NCI-H2171 treated with DMSO at 0.1 percent for 48 hours (cell line): ENCODE data around the gene ENTR1.

Experiments used
- DNase-seq: peaks from one replicate; lab custom pipeline; 2025; lab: John Stamatoyannopoulos, UW

Gene ENTR1

GRCh38 chr9:136361754-136362449, 48.5 kb downstream of the ENTR1 start:
- no peak for DNase-seq

- no peak for DNase-seq
Measured at GRCh38 chr9:136361047-136361753, 49.2 kb downstream of the ENTR1 start.

- peak; percentile 39 for DNase-seq
Measured at GRCh38 chr9:136359774-136360718, 50.4 kb downstream of the ENTR1 start.

- DNase-seq, result no peak
Measured at GRCh38 chr9:136358888-136359287, 51.5 kb downstream of the ENTR1 start.

- DNase-seq, result no peak
Measured at GRCh38 chr9:136358016-136358415, 52.4 kb downstream of the ENTR1 start.

- DNase-seq, result no peak
Measured at GRCh38 chr9:136357202-136357725, 53.1 kb downstream of the ENTR1 start.

GRCh38 chr9:136355616-136356557, 54.5 kb downstream of the ENTR1 start:
- no peak for DNase-seq

GRCh38 chr9:136354592-136355085, 55.8 kb downstream of the ENTR1 start:
- no peak for DNase-seq

GRCh38 chr9:136353757-136354488, 56.5 kb downstream of the ENTR1 start:
- DNase-seq, result no peak

GRCh38 chr9:136353088-136353487, 57.3 kb downstream of the ENTR1 start:
- no peak for DNase-seq

GRCh38 chr9:136352682-136353081, 57.7 kb downstream of the ENTR1 start:
- peak; percentile 24 for DNase-seq
